ENCODE results near the gene ST8SIA4. TPM values are rescaled to one million over a fixed set of nuclear protein-coding genes. Genes with fewer than 3 reads are reported as not detected.

The ST8SIA4 gene, protein sequence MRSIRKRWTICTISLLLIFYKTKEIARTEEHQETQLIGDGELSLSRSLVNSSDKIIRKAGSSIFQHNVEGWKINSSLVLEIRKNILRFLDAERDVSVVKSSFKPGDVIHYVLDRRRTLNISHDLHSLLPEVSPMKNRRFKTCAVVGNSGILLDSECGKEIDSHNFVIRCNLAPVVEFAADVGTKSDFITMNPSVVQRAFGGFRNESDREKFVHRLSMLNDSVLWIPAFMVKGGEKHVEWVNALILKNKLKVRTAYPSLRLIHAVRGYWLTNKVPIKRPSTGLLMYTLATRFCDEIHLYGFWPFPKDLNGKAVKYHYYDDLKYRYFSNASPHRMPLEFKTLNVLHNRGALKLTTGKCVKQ
- 0.34 and 1.9 TPM in 2 replicates for total RNA-seq

GRCh38 chr5:100903039-100903887, at the start of gene ST8SIA4:
TSS of gene ST8SIA4 (minus strand) at chr5:100903282. CDS start at chr5:100902955, 327 bp downstream.

Measured in bronchus fibroblast of lung (primary cell).